ENCODE data around the gene GPR137B. TPM values are rescaled to one million over a fixed set of nuclear protein-coding genes. Genes with fewer than 3 reads are reported as not detected.

The GPR137B gene
- total and polyA plus RNA-seq, 12 donors: 3.4 to 30.0 (median 13.7) TPM

DNA sequence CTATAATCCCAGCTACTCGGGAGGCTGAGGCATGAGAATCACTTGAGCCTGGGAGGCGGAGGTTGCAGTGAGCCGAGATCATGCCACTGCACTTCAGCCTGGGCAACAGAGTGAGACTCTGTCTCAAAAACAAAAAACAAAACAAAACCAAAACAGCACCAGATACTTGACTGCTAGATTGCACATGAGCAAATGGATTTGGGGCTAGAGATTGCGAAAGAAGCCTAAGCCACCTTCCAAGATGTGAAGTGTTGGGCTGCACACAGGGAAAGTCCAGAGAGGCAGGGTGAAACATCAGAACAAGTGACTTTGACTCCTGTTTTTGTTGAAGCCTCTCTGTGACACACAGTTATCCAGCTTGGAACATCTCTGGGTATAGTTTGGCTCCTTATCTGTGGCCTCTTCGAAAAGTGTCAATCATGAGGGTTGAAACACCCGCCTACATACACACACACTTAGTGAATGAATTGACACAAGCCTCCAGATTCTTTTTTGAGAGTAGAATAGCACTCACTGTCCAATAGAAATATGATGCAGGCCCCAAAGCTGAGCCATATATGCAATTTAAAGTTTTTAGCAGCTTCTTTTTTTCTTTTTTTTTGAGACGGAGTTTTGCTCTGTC lies 34.2 kb upstream of the GPR137B start:
- Histone ChIP-seq H3K4me3 (no peak overlapping the region), H3K27me3 (peaks cover 12% of the 10 kb centered on the region), H3K9me3 (replicated peaks in 1 of 3) (no peaks in the 10 kb centered on the region), H3K36me3 (replicated peaks in 1 of 2) (no peaks in the 10 kb centered on the region), H3K4me1 (replicated peaks in 1 of 2) (no peaks in the 10 kb centered on the region), H3K27ac (no peak overlapping the region)
- WGBS, 4 donors: 71 to 88% (median 80%) methylated on average over 7 of the region's 7 CpGs
- intact Hi-C loops (cut with DNase I): loop anchor here in 1 of 2 donors (2.0 kb wide), 1 partner anchor 383 kb away; no protein-coding TSS in a partner anchor
- no peak for DNase-seq
- no peak for TF ChIP-seq POLR2A (IDR thresholded peaks at IDR 0.05)
- no peak for TF ChIP-seq CTCF (IDR thresholded peaks at IDR 0.05)

DNA sequence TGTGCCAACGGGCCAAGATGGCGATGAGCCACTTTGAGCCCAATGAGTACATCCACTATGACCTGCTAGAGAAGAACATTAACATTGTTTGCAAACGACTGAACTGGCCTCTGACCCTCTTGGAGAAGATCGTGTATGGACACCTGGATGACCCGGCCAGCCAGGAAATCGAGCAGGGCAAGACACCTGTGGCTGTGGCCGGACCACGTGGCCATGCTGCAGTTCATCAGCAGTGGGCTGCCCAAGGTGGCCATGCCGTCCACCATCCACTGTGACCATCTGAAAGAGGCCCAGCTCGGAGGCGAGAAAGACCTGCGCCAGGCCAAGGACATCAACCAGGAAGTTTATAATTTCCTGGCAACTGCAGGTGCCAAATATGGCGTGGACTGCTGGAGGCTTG lies 32.2 kb upstream of the GPR137B start:
- H3K27me3 ChIP-seq: peaks cover 10% of the 10 kb centered on the region
- TF ChIP-seq CTCF (IDR thresholded peaks at IDR 0.05) (no peak), POLR2A (IDR thresholded peaks at IDR 0.05) (no peak)
- no peak for DNase-seq
- no peak overlapping the region for H3K27ac ChIP-seq
- H3K9me3 ChIP-seq (replicated peaks in 1 of 3): no peaks in the 10 kb centered on the region
- WGBS, 4 donors: 75 to 100% (median 79%) methylated on average over 2 to 13 of the region's 13 CpGs
- H3K4me3 ChIP-seq: no peak overlapping the region
- no peaks in the 10 kb centered on the region for H3K4me1 ChIP-seq (replicated peaks in 1 of 2)
- intact Hi-C loops (cut with DNase I): loop anchor here in 1 of 2 donors (5.0 kb wide), 1 partner anchor 377 kb away; no protein-coding TSS in a partner anchor
- no peaks in the 10 kb centered on the region for H3K36me3 ChIP-seq (replicated peaks in 1 of 2)

- Histone ChIP-seq H3K9me3 (replicated peaks in 1 of 3) (no peaks in the 10 kb centered on the region), H3K4me3 (no peak overlapping the region), H3K36me3 (replicated peaks in 1 of 2) (no peaks in the 10 kb centered on the region), H3K4me1 (replicated peaks in 1 of 2) (no peaks in the 10 kb centered on the region), H3K27me3 (peaks cover 10% of the 10 kb centered on the region), H3K27ac (no peak overlapping the region)
- intact Hi-C loops (cut with DNase I): loop anchor here in 1 of 2 donors (5.0 kb wide), 1 partner anchor 376 kb away; no protein-coding TSS in a partner anchor
- DNase-seq: no peak
- TF ChIP-seq POLR2A (IDR thresholded peaks at IDR 0.05) (no peak), CTCF (IDR thresholded peaks at IDR 0.05) (no peak)
- WGBS, 4 donors: 80 to 95% (median 85%) methylated on average over 4 to 17 of the region's 17 CpGs
Measured at GRCh38 chr1:236111527-236112331, 30.6 kb upstream of the GPR137B start.

DNA sequence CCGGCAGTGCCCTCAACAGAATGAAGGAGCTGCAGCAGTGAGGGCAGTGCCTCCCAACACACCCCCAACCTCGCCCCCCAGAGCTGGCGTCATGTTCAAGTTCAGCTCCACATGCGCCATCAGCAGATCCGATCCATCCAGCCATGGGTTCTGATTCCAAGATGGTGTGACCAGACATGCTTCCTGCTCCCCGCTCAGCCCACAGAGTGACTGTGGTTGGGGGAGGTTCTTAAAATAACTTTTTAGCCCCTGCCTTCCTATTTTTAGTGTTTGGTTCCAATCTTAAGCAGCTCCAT lies 30.1 kb upstream of the GPR137B start:
- intact Hi-C loops (cut with DNase I): loop anchor here in 1 of 2 donors (5.0 kb wide), 1 partner anchor 375 kb away; no protein-coding TSS in a partner anchor
- Histone ChIP-seq H3K4me3 (no peak overlapping the region), H3K36me3 (replicated peaks in 1 of 2) (no peaks in the 10 kb centered on the region), H3K9me3 (replicated peaks in 1 of 3) (no peaks in the 10 kb centered on the region), H3K27me3 (peaks cover 10% of the 10 kb centered on the region), H3K4me1 (replicated peaks in 1 of 2) (no peaks in the 10 kb centered on the region), H3K27ac (no peak overlapping the region)
- TF ChIP-seq CTCF (IDR thresholded peaks at IDR 0.05) (no peak), POLR2A (IDR thresholded peaks at IDR 0.05) (no peak)
- DNase-seq: no peak
- 83 to 90% (median 88%) methylated on average over 1 to 6 of the region's 6 CpGs for WGBS, 4 donors

Data from adrenal gland (tissue), 12 donors.